GM15510 (cell line): ENCODE results near the gene ZNF385B.

Experiments
- POLR2A ChIP-seq: IDR thresholded peaks from 3 replicates; pipeline ENCODE4 v1.6.1; 2011; ENCODE audit warnings: borderline replicate concordance; ENCODE audit not compliant: insufficient read length; ENCODE audit errors: extremely low read depth

ZNF385B gene

DNA sequence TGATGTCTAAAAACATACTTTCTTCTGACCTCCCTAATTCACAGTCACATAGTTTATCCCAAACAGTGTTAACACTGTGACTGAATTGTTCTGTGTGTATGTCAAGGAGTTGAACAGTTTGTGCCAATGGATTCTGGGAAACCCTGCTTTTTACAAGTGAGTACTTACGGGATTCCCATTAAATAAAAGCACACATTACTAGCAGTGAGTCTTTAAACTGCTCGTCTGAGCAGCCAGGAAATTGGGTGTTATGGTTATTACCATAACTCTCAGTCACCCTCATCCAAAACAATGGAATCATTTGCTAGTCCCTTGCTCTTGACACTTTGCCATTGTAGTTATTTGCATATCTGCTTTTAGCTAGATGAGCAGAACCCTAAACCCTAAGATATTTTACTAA, 209.1 kb downstream of the ZNF385B start:
- TF ChIP-seq POLR2A: no peak

DNA sequence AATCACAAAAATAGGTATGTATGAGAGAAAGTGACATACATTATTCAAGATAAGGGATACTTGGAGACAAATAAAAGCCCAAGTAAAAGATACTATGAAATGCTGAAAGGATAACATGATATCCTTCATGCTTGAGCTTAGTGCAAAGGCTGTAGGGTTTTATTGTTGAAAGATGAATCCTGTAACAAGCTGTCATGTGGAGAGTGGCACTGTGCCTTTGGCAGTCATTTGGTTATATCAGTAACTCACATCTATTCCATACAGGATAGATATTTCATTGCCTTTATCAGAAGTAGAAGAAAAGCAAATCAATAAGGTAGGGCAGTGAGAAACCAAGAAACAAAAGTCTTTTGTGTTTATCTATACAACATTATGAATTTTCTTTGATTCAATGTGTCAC, 211.0 kb downstream of the ZNF385B start:
- no peak for TF ChIP-seq POLR2A

- no peak for TF ChIP-seq POLR2A
Measured at GRCh38 chr2:179646862-179647587, 214.4 kb downstream of the ZNF385B start.

DNA sequence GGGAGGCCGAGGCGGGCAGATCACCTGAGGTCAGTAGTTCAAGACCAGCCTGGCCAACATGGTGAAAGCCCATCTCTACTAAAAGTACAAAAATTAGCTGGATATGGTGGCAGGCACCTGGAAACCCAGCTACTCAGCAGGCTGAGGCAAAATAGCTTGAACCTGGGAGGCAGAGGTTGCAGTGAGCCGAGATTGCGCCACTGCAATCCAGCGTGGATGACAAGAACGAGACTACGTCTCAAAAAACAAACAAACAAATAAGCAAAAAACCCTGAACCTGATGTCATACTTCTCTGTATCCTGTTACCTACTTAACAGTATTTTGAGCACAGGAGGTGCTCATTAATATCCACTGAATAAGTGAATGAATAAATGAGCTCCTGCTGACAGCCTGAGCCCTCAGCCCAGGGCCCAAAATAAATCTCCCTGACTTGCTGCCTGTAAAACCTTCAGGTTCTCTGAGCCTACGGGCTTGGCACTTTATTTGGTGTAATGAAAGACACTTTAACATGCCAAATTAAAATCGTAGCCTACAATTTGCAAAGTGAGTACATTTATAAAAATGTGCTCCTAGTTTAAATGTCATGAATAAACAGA, 215.1 kb downstream of the ZNF385B start:
- TF ChIP-seq POLR2A: no peak

DNA sequence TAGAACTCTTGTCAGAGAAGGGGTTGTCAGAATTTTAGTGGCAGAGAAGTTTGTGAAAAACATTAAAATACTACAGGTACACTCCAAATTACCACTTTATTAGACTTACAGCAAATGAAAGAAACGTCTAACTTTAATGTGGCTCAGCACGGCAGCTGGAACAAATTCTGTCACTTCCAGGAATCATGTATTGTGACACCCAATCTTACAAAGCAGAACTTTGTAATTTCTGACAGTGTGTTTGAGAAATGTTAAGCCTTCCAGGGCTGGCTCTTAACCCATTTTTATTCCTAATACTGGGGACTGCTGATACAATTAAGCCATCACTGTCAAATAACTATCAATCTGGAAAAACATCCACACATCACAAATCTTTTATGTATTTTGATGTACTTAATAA, 216.4 kb downstream of the ZNF385B start:
- no peak for TF ChIP-seq POLR2A

- TF ChIP-seq POLR2A: no peak
Measured at GRCh38 chr2:179642462-179642861, 218.9 kb downstream of the ZNF385B start.

- TF ChIP-seq POLR2A: no peak
Measured at GRCh38 chr2:179636995-179637394, 224.4 kb downstream of the ZNF385B start.

GRCh38 chr2:179636100-179636980, 225.1 kb downstream of the ZNF385B start:
- no peak for TF ChIP-seq POLR2A

GRCh38 chr2:179626261-179626660, 235.2 kb downstream of the ZNF385B start:
- no peak for TF ChIP-seq POLR2A

DNA sequence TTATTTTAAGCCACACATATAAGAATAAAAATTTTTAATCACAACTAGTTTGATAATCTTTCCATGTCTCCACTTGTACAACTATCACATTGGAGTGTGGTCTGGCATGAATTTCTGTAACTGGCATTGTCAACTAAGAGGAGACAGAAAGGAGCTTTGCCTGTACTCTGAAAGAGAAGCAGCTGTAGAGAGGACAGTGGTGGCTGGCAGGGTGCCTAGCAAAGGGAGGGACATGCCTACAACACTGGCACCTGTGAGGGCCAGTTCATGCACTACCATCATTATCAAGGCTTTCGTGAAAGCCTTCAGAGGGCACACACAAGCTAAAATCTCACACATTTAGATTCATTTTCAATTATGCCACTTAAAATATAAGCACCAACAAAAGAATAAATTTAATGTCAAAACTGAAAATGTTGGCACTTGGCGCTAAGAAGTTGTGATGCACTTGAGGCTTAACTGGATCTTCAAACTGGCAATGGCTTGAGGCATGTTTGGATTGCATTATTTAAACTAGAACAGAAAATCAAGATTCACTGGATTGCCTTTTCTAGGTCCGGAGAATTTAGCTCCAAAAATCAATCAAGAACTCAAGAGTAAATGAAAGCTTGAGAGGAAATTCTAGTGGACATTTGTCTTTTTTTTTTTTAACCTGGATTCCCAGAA, 238.6 kb downstream of the ZNF385B start:
- TF ChIP-seq POLR2A: no peak

GRCh38 chr2:179622112-179622511, 239.3 kb downstream of the ZNF385B start:
- TF ChIP-seq POLR2A: no peak

DNA sequence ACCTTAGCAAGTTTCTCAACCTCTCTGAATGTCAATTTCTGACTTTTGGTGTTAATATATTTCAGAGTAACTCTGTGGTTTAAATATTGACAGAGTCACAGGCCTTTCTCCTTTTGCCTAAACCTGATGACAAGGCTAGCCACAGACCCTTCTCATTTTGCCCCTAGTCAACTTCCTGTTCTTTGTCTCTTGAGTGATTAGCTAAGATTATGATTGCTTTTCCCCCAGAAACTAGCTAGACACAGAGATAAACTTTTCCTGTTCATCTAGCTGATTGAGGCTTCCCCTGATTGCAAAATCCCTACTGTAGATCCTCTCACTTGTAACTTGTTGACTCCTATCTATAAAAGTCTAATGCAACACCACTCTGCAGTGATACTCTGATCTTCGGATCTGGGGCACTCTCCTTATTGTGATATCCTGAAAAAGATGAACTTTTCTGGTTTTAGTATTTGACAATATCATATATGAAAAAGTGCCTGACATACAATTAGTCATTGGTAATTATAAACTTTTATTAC, 241.4 kb downstream of the ZNF385B start:
- TF ChIP-seq POLR2A: no peak

GRCh38 chr2:179614121-179614520, 247.3 kb downstream of the ZNF385B start:
- TF ChIP-seq POLR2A: no peak

- TF ChIP-seq POLR2A: no peak
Measured at GRCh38 chr2:179613701-179614100, 247.7 kb downstream of the ZNF385B start.

DNA sequence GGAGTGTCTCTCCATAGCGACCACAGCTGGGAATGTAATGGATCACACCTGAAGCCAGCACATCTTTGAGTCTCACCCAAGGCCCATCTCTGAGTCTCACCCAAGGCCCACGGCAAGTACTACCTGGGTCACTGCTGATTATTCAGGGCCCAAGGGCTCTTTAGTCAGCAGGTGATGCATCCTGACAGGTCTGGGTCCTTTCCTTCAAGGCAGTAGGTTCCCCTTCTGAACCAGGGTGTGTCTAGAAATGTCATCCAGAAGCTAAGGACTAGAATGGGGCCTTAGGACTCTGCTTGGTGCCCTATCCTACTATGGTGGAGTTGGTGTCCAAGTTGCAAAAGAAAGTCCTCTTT, 248.1 kb downstream of the ZNF385B start:
- TF ChIP-seq POLR2A: no peak

- TF ChIP-seq POLR2A: no peak
Measured at GRCh38 chr2:179612591-179613298, 248.7 kb downstream of the ZNF385B start.
